Naive thymus-derived CD4-positive, alpha-beta T cell (primary cell): Measurements from ENCODE around the gene RNF157. TPM values are rescaled to one million over a fixed set of nuclear protein-coding genes. Genes with fewer than 3 reads are reported as not detected.

Experiments
- ATAC-seq: fragments of 150-1000 bp; cut with Tn5 transposase; 2 replicates; pipeline ENCODE4 v1.10.0; 2021; ENCODE audit warnings: mild to moderate bottlenecking, moderate library complexity
- CTCF ChIA-PET: fragments of 350-600 bp; sonication (Branson Sonifier 250); formaldehyde crosslinking; loops from one replicate; lab custom pipeline; 2021; ENCODE audit warnings: antibody characterized with exemption; lab: Charles Lee
- POLR2A ChIA-PET: fragments of 350-600 bp; sonication (Branson Sonifier 250); formaldehyde crosslinking; loops from one replicate; lab custom pipeline; 2021; ENCODE audit warnings: antibody characterized with exemption, inconsistent platforms; lab: Charles Lee
- DNase-seq, 9 donors: peaks; one replicate each; pipeline versions ENCODE4 v3.0.0 to v3.0.0-alpha.2; 2020 to 2022; ENCODE audit warnings: mixed read lengths in 1 of 9
- H3K27ac ChIP-seq: one replicate; pipeline ENCODE4 v1.7.0; 2013; ENCODE audit warnings: mild to moderate bottlenecking, low read depth, low read length, moderate library complexity
- H3K27me3 ChIP-seq, 2 donors: one replicate each; pipeline ENCODE4 v1.7.0; 2013; ENCODE audit warnings: low read length in 2 of 2, mild to moderate bottlenecking in 2 of 2, moderate library complexity in 2 of 2; ENCODE audit not compliant: control insufficient read depth in 2 of 2, insufficient read depth in 2 of 2
- H3K36me3 ChIP-seq, 3 experiments: 1 replicate in 2 of 3; 2 replicates in 1 of 3; pipeline ENCODE4 v1.7.0; 2013; ENCODE audit warnings: low read length in 3 of 3, mild to moderate bottlenecking in 3 of 3, moderate library complexity in 1 of 3; ENCODE audit not compliant: insufficient read depth in 3 of 3, control insufficient read depth in 2 of 3
- H3K4me1 ChIP-seq, 2 donors: one replicate each; pipeline ENCODE4 v1.7.0; 2013; ENCODE audit warnings: low read length in 2 of 2, mild to moderate bottlenecking in 2 of 2, moderate library complexity in 1 of 2; ENCODE audit not compliant: control insufficient read depth in 2 of 2, insufficient read depth in 2 of 2
- H3K4me3 ChIP-seq: 2 replicates; pipeline ENCODE4 v1.7.0; 2013; ENCODE audit warnings: mild to moderate bottlenecking, low read length
- H3K9me3 ChIP-seq, 3 experiments: 1 replicate in 2 of 3; 2 replicates in 1 of 3; pipeline ENCODE4 v1.7.0; 2013; ENCODE audit warnings: low read length in 3 of 3; ENCODE audit not compliant: control insufficient read depth in 2 of 3
- H3K27ac Mint-ChIP-seq, 9 donors: one replicate each; pipeline ENCODE4 v1.8.0; 2020 to 2022; ENCODE audit warnings: mixed read lengths in 9 of 9, mild to moderate bottlenecking in 8 of 9, moderate library complexity in 5 of 9, inconsistent platforms in 2 of 9
- H3K27me3 Mint-ChIP-seq, 5 donors: one replicate each; pipeline ENCODE4 v1.8.0; 2021 to 2022; ENCODE audit warnings: mixed read lengths in 5 of 5, mild to moderate bottlenecking in 1 of 5
- H3K36me3 Mint-ChIP-seq, 5 donors: one replicate each; pipeline ENCODE4 v1.8.0; 2020 to 2022; ENCODE audit warnings: mixed read lengths in 5 of 5, mild to moderate bottlenecking in 3 of 5, inconsistent platforms in 1 of 5
- H3K4me1 Mint-ChIP-seq, 7 donors: one replicate each; pipeline ENCODE4 v1.8.0; 2020 to 2022; ENCODE audit warnings: mixed read lengths in 7 of 7, mild to moderate bottlenecking in 3 of 7, inconsistent platforms in 1 of 7
- H3K4me3 Mint-ChIP-seq, 10 donors: one replicate each; pipeline ENCODE4 v1.8.0; 2020 to 2022; ENCODE audit warnings: mild to moderate bottlenecking in 10 of 10, mixed read lengths in 10 of 10, moderate library complexity in 6 of 10, inconsistent platforms in 2 of 10
- H3K9me3 Mint-ChIP-seq, 11 donors: one replicate each; pipeline ENCODE4 v1.8.0; 2020 to 2022; ENCODE audit warnings: mixed read lengths in 11 of 11, mild to moderate bottlenecking in 4 of 11, inconsistent platforms in 1 of 11, moderate library complexity in 1 of 11
- intact Hi-C, 2 donors: fragments of 100-400 bp; cut with micrococcal nuclease; formaldehyde crosslinking; loops; one replicate each; pipeline ENCODE4 v1.15.1; 2023
- microRNA-seq: library from miRNA; unstranded; fragments of <30 nt; microRNA quantifications from one replicate; pipeline ENCODE4 v1.2.0, GENCODE V29; 2022; ENCODE audit warnings: borderline microRNAs expressed
- polyA plus RNA-seq, 2 donors: library from polyadenylated mRNA; unstranded; fragments of 300-500 nt; fragmentation: Illumina TruSeq; gene quantifications; one replicate each; pipeline ENCODE4 v1.2.3, GENCODE V29; 2021
- total RNA-seq, 6 experiments: library from RNA in 5 of 6; stranded (reverse) in 5 of 6; gene quantifications; 1 replicate in 5 of 6; 2 replicates in 1 of 6; pipeline ENCODE4 v1.2.3 and lab custom pipeline; 2021 to 2026

Gene RNF157
- total and polyA plus RNA-seq, 7 experiments from 2014 or later: 10.4 to 96.3 (median 50.6) TPM

DNA sequence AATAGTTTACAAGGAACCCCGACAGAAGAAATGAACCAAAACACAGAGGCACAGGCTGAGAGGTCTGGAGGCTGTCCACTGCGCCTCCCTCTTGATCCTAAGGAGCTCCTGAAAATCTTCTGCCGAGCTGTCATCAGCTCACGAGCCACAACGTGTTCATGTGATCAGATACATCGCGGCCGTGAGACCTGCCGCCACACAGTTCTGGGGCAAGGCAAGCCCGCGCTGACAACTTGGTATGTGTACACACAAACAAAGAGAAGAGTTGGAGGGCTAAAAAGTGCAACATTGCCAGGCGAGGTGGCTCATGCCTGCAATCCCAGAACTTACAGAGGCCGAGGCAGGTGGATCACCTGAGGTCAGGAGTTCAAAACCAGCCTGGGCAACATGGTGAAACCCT, 144.3 kb downstream of the RNF157 start:
- Mint-ChIP-seq H3K36me3 (peaks cover 3 to 42% (median 21%) of the 10 kb centered on the region in 5 donors), H3K27me3 (no peaks in the 10 kb centered on the region), H3K4me1 (peaks cover 0 to 21% (median 15%) of the 10 kb centered on the region in 7 donors), H3K27ac (peak overlapping the region in 1 of 9 donors; percentile 49), H3K9me3 (peaks cover 0 to 2% (median 0%) of the 10 kb centered on the region in 11 donors), H3K4me3 (no peak overlapping the region)
- H3K4me3 ChIP-seq: no peak overlapping the region
- no peak overlapping the region for H3K27ac ChIP-seq
- POLR2A ChIA-PET: no interaction called here
- H3K27me3 ChIP-seq: no peaks in the 10 kb centered on the region
- intact Hi-C loops: no loop called here
- ATAC-seq (no peak), DNase-seq (no peak)
- no peaks in the 10 kb centered on the region for H3K4me1 ChIP-seq
- peaks cover 6 to 84% (median 11%) of the 10 kb centered on the region in 3 experiments for H3K36me3 ChIP-seq
- H3K9me3 ChIP-seq: no peaks in the 10 kb centered on the region
- CTCF ChIA-PET: interaction anchor here (1.3 kb wide), 1 partner anchor 82 kb away, joined by 3 read pairs; no protein-coding TSS in a partner anchor

DNA sequence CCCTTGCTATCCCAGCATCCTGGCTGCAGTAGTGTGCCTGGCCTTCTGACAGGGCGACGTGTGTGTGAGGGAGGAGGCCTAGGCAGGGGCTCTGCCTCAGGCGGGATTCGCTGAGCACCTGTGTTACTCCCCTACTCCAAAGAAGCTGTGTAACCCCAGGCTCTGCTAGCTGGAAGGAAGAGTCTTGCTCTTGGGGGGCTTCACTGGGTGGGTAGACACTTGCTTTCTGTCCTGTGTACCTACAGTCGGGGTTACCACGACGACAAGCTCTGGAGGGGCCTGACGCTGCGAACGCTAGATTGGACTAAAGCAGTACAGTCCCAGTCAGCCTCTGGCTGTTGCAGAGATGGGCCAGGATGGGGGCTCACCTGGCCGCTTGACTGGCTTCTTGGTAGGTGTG, 146.2 kb downstream of the RNF157 start:
- H3K9me3 Mint-ChIP-seq: peaks cover 0 to 3% (median 0%) of the 10 kb centered on the region in 11 donors
- ChIA-PET POLR2A (no interaction called here), CTCF (interaction anchor here (0.6 kb wide), 1 partner anchor 13 kb away, joined by 4 read pairs; no protein-coding TSS in a partner anchor)
- no peaks in the 10 kb centered on the region for H3K27me3 ChIP-seq
- peaks cover 3 to 37% (median 12%) of the 10 kb centered on the region in 5 donors for H3K36me3 Mint-ChIP-seq
- ATAC-seq (no peak), DNase-seq (no peak)
- no peak overlapping the region for H3K4me3 Mint-ChIP-seq
- H3K4me1 ChIP-seq: no peaks in the 10 kb centered on the region
- H3K27ac Mint-ChIP-seq: peak overlapping the region in 1 of 9 donors; percentile 24
- H3K4me3 ChIP-seq: no peak overlapping the region
- H3K27me3 Mint-ChIP-seq: no peaks in the 10 kb centered on the region
- no peaks in the 10 kb centered on the region for H3K9me3 ChIP-seq
- H3K27ac ChIP-seq: no peak overlapping the region
- peaks cover 0 to 11% (median 9%) of the 10 kb centered on the region in 7 donors for H3K4me1 Mint-ChIP-seq
- intact Hi-C loops: no loop called here
- peaks cover 7 to 90% (median 16%) of the 10 kb centered on the region in 3 experiments for H3K36me3 ChIP-seq

DNA sequence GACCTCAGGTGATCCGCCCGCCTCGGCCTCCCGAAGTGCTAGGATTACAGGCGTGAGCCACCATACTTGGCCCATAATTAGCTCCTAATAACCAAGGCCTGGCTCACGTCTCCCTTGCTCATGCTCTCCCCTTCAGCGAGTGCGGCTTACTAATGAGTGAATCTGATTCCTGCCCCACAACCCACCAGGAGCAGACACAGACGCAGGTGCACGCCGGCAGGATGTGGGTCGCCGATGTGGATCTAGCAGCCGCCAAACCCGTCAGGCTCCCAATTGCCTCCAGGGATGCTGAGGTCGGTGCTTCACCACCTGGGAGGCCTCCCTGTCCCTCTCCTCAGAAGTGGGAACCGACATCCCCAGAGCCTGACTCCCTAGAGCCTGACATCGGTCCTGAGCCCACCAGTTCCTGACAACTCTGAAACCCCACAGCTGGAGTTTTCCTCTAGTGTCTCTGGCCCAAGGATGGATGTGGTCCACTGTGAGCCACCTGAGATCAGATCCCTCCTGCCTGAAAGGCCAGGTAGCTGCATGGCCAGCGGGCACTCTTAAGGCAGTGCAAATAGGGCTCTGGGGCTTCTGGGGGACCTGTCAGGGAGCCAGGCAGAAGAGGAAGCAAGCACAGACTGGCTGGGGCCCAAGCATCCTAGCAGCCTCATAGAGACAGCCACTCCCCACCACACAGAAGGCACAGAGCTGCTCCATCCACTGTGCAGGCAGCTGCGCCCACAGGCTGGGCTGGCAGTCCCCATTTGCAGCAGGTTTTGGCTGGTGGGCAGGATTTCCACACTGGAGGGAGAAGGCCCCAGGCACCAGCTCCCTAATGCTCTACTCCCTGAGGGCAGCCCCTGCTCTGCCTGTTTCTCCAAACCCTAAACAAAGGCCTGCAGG, 147.5 kb downstream of the RNF157 start:
- Mint-ChIP-seq H3K9me3 (peaks cover 0 to 3% (median 0%) of the 10 kb centered on the region in 11 donors), H3K27ac (peak overlapping the region in 3 of 9 donors; percentile 46 to 60 (median 49)), H3K4me1 (peaks cover 0 to 11% (median 9%) of the 10 kb centered on the region in 7 donors), H3K4me3 (peak overlapping the region in 1 of 10 donors; percentile 21), H3K27me3 (no peaks in the 10 kb centered on the region), H3K36me3 (peaks cover 3 to 41% (median 10%) of the 10 kb centered on the region in 5 donors)
- no peak for ATAC-seq
- H3K4me3 ChIP-seq: no peak overlapping the region
- ChIA-PET POLR2A (interaction anchor here (1.5 kb wide), 1 partner anchor 10 kb away, joined by 7 read pairs; the partner anchor contains the start of gene EXOC7), CTCF (interaction anchor here (0.7 kb wide), 1 partner anchor 77 kb away, joined by 3 read pairs; no protein-coding TSS in a partner anchor)
- no peaks in the 10 kb centered on the region for H3K9me3 ChIP-seq
- peaks cover 10 to 94% (median 26%) of the 10 kb centered on the region in 3 experiments for H3K36me3 ChIP-seq
- DNase-seq: no peak
- no peak overlapping the region for H3K27ac ChIP-seq
- H3K27me3 ChIP-seq: no peaks in the 10 kb centered on the region
- H3K4me1 ChIP-seq: no peaks in the 10 kb centered on the region
- intact Hi-C loops: no loop called here

Small RNA genes within 50 kb of the gene (microRNA-seq; reads per million reads assigned to microRNA genes)
- gene MIR6868: 8.8 reads per million, percentile 17 among the genes with 10 or more reads in this experiment

Other genes starting within 250 kb of the RNF157 start
- gene CDK3, start 239.6 kb downstream of the RNF157 start, total RNA-seq: 1 to 10 TPM; 6.9 to 9.9 (median 9.1) TPM
- under 1 TPM; 0.28 to 0.55 TPM for gene CDK3, start 239.6 kb downstream of the RNF157 start, polyA plus RNA-seq
- gene EVPL, start 213.2 kb downstream of the RNF157 start, total RNA-seq: 1 to 10 TPM in 2 of 5 experiments, under 1 TPM in 3; 0.07 to 2.7 (median 0.39) TPM
- under 1 TPM in 1 of 2 donors, not detected in 1; 0.08 TPM for gene EVPL, start 213.2 kb downstream of the RNF157 start, polyA plus RNA-seq
- gene SRP68, start 168.0 kb downstream of the RNF157 start, total RNA-seq: 100 to 1,000 TPM in 1 of 5 experiments, 10 to 100 TPM in 4; 70.8 to 105 (median 91.9) TPM
- gene SRP68, start 168.0 kb downstream of the RNF157 start, polyA plus RNA-seq: 10 to 100 TPM; 69.6 to 94.0 TPM
- gene GALR2, start 165.7 kb downstream of the RNF157 start, total RNA-seq: 1 to 10 TPM in 2 of 5 experiments, not detected in 3; 1.0 to 1.2 TPM
- gene GALR2, start 165.7 kb downstream of the RNF157 start, polyA plus RNA-seq: under 1 TPM in 1 of 2 donors, not detected in 1; 0.13 TPM
- 1 to 10 TPM in 1 of 5 experiments, under 1 TPM in 3, not detected in 1; 0.24 to 1.1 (median 0.28) TPM for gene ZACN, start 161.3 kb downstream of the RNF157 start, total RNA-seq
- 1 to 10 TPM; 2.3 to 4.6 TPM for gene ZACN, start 161.3 kb downstream of the RNF157 start, polyA plus RNA-seq
- gene EXOC7, start 136.7 kb downstream of the RNF157 start, total RNA-seq: 100 to 1,000 TPM; 112 to 204 (median 160) TPM
- 10 to 100 TPM; 46.6 to 73.3 TPM for gene EXOC7, start 136.7 kb downstream of the RNF157 start, polyA plus RNA-seq
- gene FOXJ1, start 99.2 kb downstream of the RNF157 start, total RNA-seq: 1 to 10 TPM in 4 of 5 experiments, under 1 TPM in 1; 0.29 to 2.2 (median 1.4) TPM
- 1 to 10 TPM in 1 of 2 donors, under 1 TPM in 1; 0.27 to 1.0 TPM for gene FOXJ1, start 99.2 kb downstream of the RNF157 start, polyA plus RNA-seq
- gene UBALD2, start 24.9 kb upstream of the RNF157 start, total RNA-seq: 100 to 1,000 TPM; 103 to 263 (median 241) TPM
- 10 to 100 TPM in 1 of 2 donors, 1 to 10 TPM in 1; 6.9 to 11.1 TPM for gene UBALD2, start 24.9 kb upstream of the RNF157 start, polyA plus RNA-seq
- 1 to 10 TPM; 2.1 to 6.8 (median 4.0) TPM for gene QRICH2, start 67.8 kb upstream of the RNF157 start, total RNA-seq
- under 1 TPM; 0.09 to 0.71 TPM for gene QRICH2, start 67.8 kb upstream of the RNF157 start, polyA plus RNA-seq
- gene PRPSAP1, start 113.4 kb upstream of the RNF157 start, total RNA-seq: 10 to 100 TPM; 19.6 to 55.9 (median 45.8) TPM
- 10 to 100 TPM; 53.3 to 59.1 TPM for gene PRPSAP1, start 113.4 kb upstream of the RNF157 start, polyA plus RNA-seq
- gene SPHK1, start 144.1 kb upstream of the RNF157 start, total RNA-seq: 10 to 100 TPM in 1 of 5 experiments, 1 to 10 TPM in 2, under 1 TPM in 2; 0.43 to 14.1 (median 1.9) TPM
- under 1 TPM; 0.45 to 0.46 TPM for gene SPHK1, start 144.1 kb upstream of the RNF157 start, polyA plus RNA-seq
- gene UBE2O, start 212.7 kb upstream of the RNF157 start, total RNA-seq: 10 to 100 TPM; 32.6 to 50.8 (median 41.6) TPM
- 10 to 100 TPM in 1 of 2 donors, 1 to 10 TPM in 1; 8.7 to 15.4 TPM for gene UBE2O, start 212.7 kb upstream of the RNF157 start, polyA plus RNA-seq
- gene AANAT, start 227.1 kb upstream of the RNF157 start, total RNA-seq: not detected
- not detected for gene AANAT, start 227.1 kb upstream of the RNF157 start, polyA plus RNA-seq